IgD-negative memory B cell (primary cell): ENCODE measurements around the gene FBN1. TPM values are rescaled to one million over a fixed set of nuclear protein-coding genes. Genes with fewer than 3 reads are reported as not detected.

Experiments
- H3K27ac Mint-ChIP-seq, 3 donors: one replicate each; pipeline ENCODE4 v1.8.0; 2020 to 2022; ENCODE audit warnings: mild to moderate bottlenecking in 3 of 3, mixed read lengths in 3 of 3, moderate library complexity in 1 of 3
- H3K27me3 Mint-ChIP-seq: one replicate; pipeline ENCODE4 v1.8.0; 2021; ENCODE audit warnings: mixed read lengths
- H3K36me3 Mint-ChIP-seq: one replicate; pipeline ENCODE4 v1.8.0; 2020; ENCODE audit warnings: mild to moderate bottlenecking, mixed read lengths
- H3K4me1 Mint-ChIP-seq, 3 donors: one replicate each; pipeline ENCODE4 v1.8.0; 2020 to 2022; ENCODE audit warnings: mixed read lengths in 3 of 3, mild to moderate bottlenecking in 1 of 3
- H3K4me3 Mint-ChIP-seq, 4 donors: one replicate each; pipeline ENCODE4 v1.8.0; 2020 to 2022; ENCODE audit warnings: mild to moderate bottlenecking in 4 of 4, mixed read lengths in 4 of 4, moderate library complexity in 3 of 4
- H3K9me3 Mint-ChIP-seq, 3 donors: one replicate each; pipeline ENCODE4 v1.8.0; 2020 to 2021; ENCODE audit warnings: mixed read lengths in 3 of 3, mild to moderate bottlenecking in 1 of 3
- polyA plus RNA-seq: library from polyadenylated mRNA; unstranded; fragments of 300-500 nt; fragmentation: Illumina TruSeq; gene quantifications from one replicate; pipeline ENCODE4 v1.2.3, GENCODE V29; 2021

Gene FBN1
- polyA plus RNA-seq, 1 donor from 2014 or later = not detected

- H3K9me3 Mint-ChIP-seq = no peaks in the 10 kb centered on the region
- H3K27ac Mint-ChIP-seq = no peak overlapping the region
- H3K36me3 Mint-ChIP-seq = no peaks in the 10 kb centered on the region
- no peak overlapping the region for H3K4me3 Mint-ChIP-seq
- peaks cover 18% of the 10 kb centered on the region for H3K27me3 Mint-ChIP-seq
- peaks cover 0 to 6% (median 4%) of the 10 kb centered on the region in 3 donors for H3K4me1 Mint-ChIP-seq
Measured at GRCh38 chr15:48642795-48643194, 2.7 kb downstream of the FBN1 start.

GRCh38 chr15:48641416-48641815 lies 4.1 kb downstream of the FBN1 start:
- Mint-ChIP-seq H3K27ac (no peak overlapping the region), H3K27me3 (peaks cover 12% of the 10 kb centered on the region), H3K4me1 (peaks cover 0 to 6% (median 4%) of the 10 kb centered on the region in 3 donors), H3K4me3 (no peak overlapping the region), H3K9me3 (no peaks in the 10 kb centered on the region), H3K36me3 (no peaks in the 10 kb centered on the region)

GRCh38 chr15:48638963-48639362 lies 6.5 kb downstream of the FBN1 start:
- Mint-ChIP-seq H3K4me3 (no peak overlapping the region), H3K27ac (no peak overlapping the region), H3K36me3 (no peaks in the 10 kb centered on the region), H3K4me1 (peaks cover 0 to 6% (median 1%) of the 10 kb centered on the region in 3 donors), H3K27me3 (peaks cover 8% of the 10 kb centered on the region), H3K9me3 (no peaks in the 10 kb centered on the region)

- no peaks in the 10 kb centered on the region for H3K36me3 Mint-ChIP-seq
- H3K4me1 Mint-ChIP-seq = peaks cover 0 to 1% (median 0%) of the 10 kb centered on the region in 3 donors
- H3K9me3 Mint-ChIP-seq = no peaks in the 10 kb centered on the region
- H3K27me3 Mint-ChIP-seq = peaks cover 5% of the 10 kb centered on the region
- H3K27ac Mint-ChIP-seq = no peak overlapping the region
- no peak overlapping the region for H3K4me3 Mint-ChIP-seq
Measured at GRCh38 chr15:48637639-48638038, 7.9 kb downstream of the FBN1 start.

GRCh38 chr15:48636511-48636910 lies 9.0 kb downstream of the FBN1 start:
- peaks cover 5% of the 10 kb centered on the region for H3K27me3 Mint-ChIP-seq
- no peaks in the 10 kb centered on the region for H3K36me3 Mint-ChIP-seq
- peaks cover 0 to 1% (median 0%) of the 10 kb centered on the region in 3 donors for H3K4me1 Mint-ChIP-seq
- no peak overlapping the region for H3K27ac Mint-ChIP-seq
- H3K9me3 Mint-ChIP-seq = no peaks in the 10 kb centered on the region
- no peak overlapping the region for H3K4me3 Mint-ChIP-seq

- Mint-ChIP-seq H3K9me3 (no peaks in the 10 kb centered on the region), H3K27me3 (no peaks in the 10 kb centered on the region), H3K27ac (no peak overlapping the region), H3K4me3 (no peak overlapping the region), H3K4me1 (peaks cover 0 to 1% (median 0%) of the 10 kb centered on the region in 3 donors), H3K36me3 (no peaks in the 10 kb centered on the region)
Measured at GRCh38 chr15:48634893-48635292, 10.6 kb downstream of the FBN1 start.

- no peak overlapping the region for H3K27ac Mint-ChIP-seq
- no peak overlapping the region for H3K4me3 Mint-ChIP-seq
- peaks cover 0 to 1% (median 0%) of the 10 kb centered on the region in 3 donors for H3K4me1 Mint-ChIP-seq
- no peaks in the 10 kb centered on the region for H3K9me3 Mint-ChIP-seq
- no peaks in the 10 kb centered on the region for H3K36me3 Mint-ChIP-seq
- no peaks in the 10 kb centered on the region for H3K27me3 Mint-ChIP-seq
Measured at GRCh38 chr15:48634096-48634495, 11.4 kb downstream of the FBN1 start.

GRCh38 chr15:48632651-48633050 lies 12.9 kb downstream of the FBN1 start:
- H3K36me3 Mint-ChIP-seq = no peaks in the 10 kb centered on the region
- no peak overlapping the region for H3K27ac Mint-ChIP-seq
- H3K4me3 Mint-ChIP-seq = no peak overlapping the region
- no peaks in the 10 kb centered on the region for H3K9me3 Mint-ChIP-seq
- no peaks in the 10 kb centered on the region for H3K27me3 Mint-ChIP-seq
- peaks cover 0 to 1% (median 0%) of the 10 kb centered on the region in 3 donors for H3K4me1 Mint-ChIP-seq

- no peaks in the 10 kb centered on the region for H3K9me3 Mint-ChIP-seq
- H3K4me1 Mint-ChIP-seq = peaks cover 0 to 1% (median 0%) of the 10 kb centered on the region in 3 donors
- no peaks in the 10 kb centered on the region for H3K36me3 Mint-ChIP-seq
- no peak overlapping the region for H3K4me3 Mint-ChIP-seq
- no peaks in the 10 kb centered on the region for H3K27me3 Mint-ChIP-seq
- no peak overlapping the region for H3K27ac Mint-ChIP-seq
Measured at GRCh38 chr15:48631176-48631770, 14.2 kb downstream of the FBN1 start.

- no peak overlapping the region for H3K27ac Mint-ChIP-seq
- H3K4me3 Mint-ChIP-seq = no peak overlapping the region
- no peaks in the 10 kb centered on the region for H3K9me3 Mint-ChIP-seq
- H3K36me3 Mint-ChIP-seq = no peaks in the 10 kb centered on the region
- no peaks in the 10 kb centered on the region for H3K27me3 Mint-ChIP-seq
- peaks cover 0 to 1% (median 0%) of the 10 kb centered on the region in 3 donors for H3K4me1 Mint-ChIP-seq
Measured at GRCh38 chr15:48630245-48630644, 15.3 kb downstream of the FBN1 start.

GRCh38 chr15:48628832-48629231 lies 16.7 kb downstream of the FBN1 start:
- Mint-ChIP-seq H3K36me3 (no peaks in the 10 kb centered on the region), H3K27ac (no peak overlapping the region), H3K4me3 (no peak overlapping the region), H3K27me3 (no peaks in the 10 kb centered on the region), H3K9me3 (no peaks in the 10 kb centered on the region), H3K4me1 (no peaks in the 10 kb centered on the region)

- Mint-ChIP-seq H3K9me3 (no peaks in the 10 kb centered on the region), H3K4me1 (no peaks in the 10 kb centered on the region), H3K36me3 (no peaks in the 10 kb centered on the region), H3K27ac (no peak overlapping the region), H3K4me3 (no peak overlapping the region), H3K27me3 (no peaks in the 10 kb centered on the region)
Measured at GRCh38 chr15:48627260-48627940, 18.1 kb downstream of the FBN1 start.

- Mint-ChIP-seq H3K36me3 (no peaks in the 10 kb centered on the region), H3K27ac (no peak overlapping the region), H3K9me3 (no peaks in the 10 kb centered on the region), H3K4me3 (no peak overlapping the region), H3K27me3 (no peaks in the 10 kb centered on the region), H3K4me1 (no peaks in the 10 kb centered on the region)
Measured at GRCh38 chr15:48625126-48625525, 20.4 kb downstream of the FBN1 start.

- H3K4me1 Mint-ChIP-seq = no peaks in the 10 kb centered on the region
- H3K36me3 Mint-ChIP-seq = no peaks in the 10 kb centered on the region
- no peaks in the 10 kb centered on the region for H3K9me3 Mint-ChIP-seq
- no peaks in the 10 kb centered on the region for H3K27me3 Mint-ChIP-seq
- H3K4me3 Mint-ChIP-seq = no peak overlapping the region
- H3K27ac Mint-ChIP-seq = no peak overlapping the region
Measured at GRCh38 chr15:48624700-48625099, 20.8 kb downstream of the FBN1 start.

GRCh38 chr15:48623456-48623855 lies 22.1 kb downstream of the FBN1 start:
- Mint-ChIP-seq H3K36me3 (no peaks in the 10 kb centered on the region), H3K4me3 (no peak overlapping the region), H3K27me3 (no peaks in the 10 kb centered on the region), H3K4me1 (no peaks in the 10 kb centered on the region), H3K27ac (no peak overlapping the region), H3K9me3 (no peaks in the 10 kb centered on the region)

GRCh38 chr15:48622237-48622636 lies 23.3 kb downstream of the FBN1 start:
- no peaks in the 10 kb centered on the region for H3K9me3 Mint-ChIP-seq
- no peaks in the 10 kb centered on the region for H3K27me3 Mint-ChIP-seq
- no peaks in the 10 kb centered on the region for H3K36me3 Mint-ChIP-seq
- H3K4me1 Mint-ChIP-seq = no peaks in the 10 kb centered on the region
- H3K27ac Mint-ChIP-seq = no peak overlapping the region
- H3K4me3 Mint-ChIP-seq = no peak overlapping the region
